GM23248 (cell line): ENCODE results near the gene SLC43A2. TPM values are rescaled to one million over a fixed set of nuclear protein-coding genes. Genes with fewer than 3 reads are reported as not detected.

Source experiments
- DNase-seq: peaks from one replicate; pipeline ENCODE4 v3.0.0-alpha.2; 2015
- H2AFZ ChIP-seq: fragments of 200-600 bp; sonication (generic); 2 replicates; pipeline ENCODE4 v1.6.1; 2016; ENCODE audit warnings: antibody characterized with exemption
- H3F3A ChIP-seq: fragments of 200-600 bp; sonication (generic); 2 replicates; pipeline ENCODE4 v1.6.1; 2016; ENCODE audit warnings: mild to moderate bottlenecking, antibody characterized with exemption, mixed run types; ENCODE audit not compliant: insufficient read depth
- H3K27ac ChIP-seq: fragments of 200-600 bp; sonication (generic); 2 replicates; pipeline ENCODE4 v1.5.1; 2016; ENCODE audit warnings: mild to moderate bottlenecking
- H3K27me3 ChIP-seq: fragments of 200-600 bp; sonication (generic); replicated peaks from 2 replicates; pipeline ENCODE4 v1.6.1; 2016; ENCODE audit warnings: mild to moderate bottlenecking; ENCODE audit not compliant: insufficient read depth
- H3K36me3 ChIP-seq: fragments of 200-600 bp; sonication (generic); 2 replicates; pipeline ENCODE4 v1.6.1; 2016; ENCODE audit warnings: low read depth, mild to moderate bottlenecking
- H3K4me1 ChIP-seq: fragments of 200-600 bp; sonication (generic); 2 replicates; pipeline ENCODE4 v1.6.1; 2016; ENCODE audit warnings: mild to moderate bottlenecking; ENCODE audit not compliant: insufficient read depth
- H3K4me2 ChIP-seq: fragments of 200-600 bp; sonication (generic); one replicate; pipeline ENCODE4 v1.6.1; 2016; ENCODE audit warnings: mild to moderate bottlenecking; ENCODE audit not compliant: unreplicated experiment
- H3K4me3 ChIP-seq: fragments of 200-600 bp; sonication (generic); 2 replicates; pipeline ENCODE4 v1.5.1; 2016; ENCODE audit warnings: mild to moderate bottlenecking
- H3K79me2 ChIP-seq: fragments of 200-600 bp; sonication (generic); 2 replicates; pipeline ENCODE4 v1.6.1; 2016; ENCODE audit warnings: mild to moderate bottlenecking; ENCODE audit not compliant: insufficient read depth
- H3K9ac ChIP-seq: fragments of 200-600 bp; sonication (generic); 2 replicates; pipeline ENCODE4 v1.6.1; 2016; ENCODE audit warnings: mild to moderate bottlenecking
- H3K9me2 ChIP-seq: fragments of 200-600 bp; sonication (generic); 2 replicates; pipeline ENCODE4 v1.6.1; 2016; ENCODE audit warnings: mixed run types, mild to moderate bottlenecking, moderate library complexity; ENCODE audit not compliant: insufficient read depth
- H3K9me3 ChIP-seq: fragments of 200-600 bp; sonication (generic); one replicate; pipeline ENCODE4 v1.6.1; 2017; ENCODE audit warnings: low read depth
- H4K20me1 ChIP-seq: fragments of 200-600 bp; sonication (generic); 2 replicates; pipeline ENCODE4 v1.6.0; 2016; ENCODE audit not compliant: insufficient read depth
- EZH2 ChIP-seq: fragments of 200-600 bp; sonication (generic); IDR thresholded peaks from 2 replicates; pipeline ENCODE4 v1.6.1; 2018; ENCODE audit warnings: antibody characterized with exemption, mild to moderate bottlenecking; ENCODE audit not compliant: insufficient read depth, poor library complexity, severe bottlenecking
- EZH2phosphoT487 ChIP-seq: fragments of 200-600 bp; sonication (generic); IDR thresholded peaks from 2 replicates; pipeline ENCODE4 v1.6.1; 2018; ENCODE audit warnings: antibody characterized with exemption, moderate library complexity, mild to moderate bottlenecking, low read depth; ENCODE audit not compliant: insufficient read depth
- WGBS, 2 experiments: methylation state at CpG; one replicate each; pipeline ENCODE4 v1.1.6; 2015 to 2017; ENCODE audit warnings: low lambda C conversion rate in 2 of 2, low coverage in 1 of 2; ENCODE audit errors: missing lambda C conversion rate in 2 of 2; 5-methylcytosine and 5-hydroxymethylcytosine counted together
- in situ Hi-C: fragments of 300-500 bp; cut with MboI; formaldehyde crosslinking; loops from 2 replicates; pipeline ENCODE4 v1.15.0; 2020
- polyA plus RNA-seq: library from polyadenylated mRNA; unstranded; fragments of >200 nt; fragmentation: Nextera tagmentation; extraction: Ambion mirVana; gene quantifications from 2 replicates; pipeline ENCODE4 v1.2.1, GENCODE V29; 2016
- total RNA-seq: library from RNA; depleted of rRNA; stranded (reverse); fragments of >200 nt; shearing (Covaris generic); gene quantifications from 2 replicates; pipeline ENCODE4 v1.2.3, GENCODE V29; 2014

SLC43A2 gene
- total and polyA plus RNA-seq, 2 experiments from 2014 or later, result 6.0 to 8.6 TPM

DNA sequence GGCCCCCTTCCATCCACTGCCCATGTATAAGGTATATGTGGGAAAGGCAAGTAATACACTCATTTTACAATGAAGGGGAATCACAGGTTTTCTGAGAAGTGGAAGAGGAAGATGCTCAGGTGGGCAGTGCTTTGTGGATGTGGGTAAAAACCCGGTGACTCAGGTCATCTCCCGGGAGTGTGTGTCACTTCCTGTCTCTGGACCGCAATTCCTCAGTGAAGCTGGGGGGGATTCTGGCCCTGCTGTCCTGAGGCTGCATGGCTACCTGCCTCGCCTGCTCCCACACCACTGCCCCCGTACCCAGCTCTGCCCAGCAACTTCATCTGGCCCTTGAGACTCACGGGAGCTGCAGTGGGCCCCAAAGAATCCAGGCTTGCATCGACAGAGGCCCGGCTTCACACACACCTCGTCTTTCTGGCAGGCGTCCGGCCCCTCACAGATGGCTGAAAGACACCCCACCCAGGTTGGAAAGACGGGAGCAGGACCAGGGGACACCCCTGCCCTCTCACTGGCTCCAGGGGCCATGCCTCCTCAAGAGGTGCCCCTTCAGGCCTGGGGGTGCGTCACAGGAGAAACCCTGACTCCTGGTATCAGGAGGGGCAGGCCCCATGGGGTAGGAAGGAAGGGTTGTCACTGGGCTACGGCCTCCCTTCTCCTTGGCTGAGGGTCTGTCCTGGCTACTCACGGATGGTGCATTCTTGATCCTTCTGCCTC is 16.0 kb upstream of the SLC43A2 start:
- Histone ChIP-seq H3F3A (no peaks in the 10 kb centered on the region), H3K9me2 (no peaks in the 10 kb centered on the region), H3K4me3 (no peak overlapping the region), H3K9ac (no peak overlapping the region), H3K79me2 (no peaks in the 10 kb centered on the region), H3K9me3 (no peaks in the 10 kb centered on the region), H3K27ac (no peak overlapping the region), H3K36me3 (no peaks in the 10 kb centered on the region), H3K4me2 (no peak overlapping the region), H3K27me3 (no peaks in the 10 kb centered on the region), H3K4me1 (peaks cover 8% of the 10 kb centered on the region; the same call in 1 of the 2 replicates), H4K20me1 (no peaks in the 10 kb centered on the region), H2AFZ (no peak overlapping the region)
- TF ChIP-seq EZH2 (no peak), EZH2phosphoT487 (no peak)
- 78 to 82% methylated on average over 14 to 15 of the region's 15 CpGs for WGBS, 2 experiments
- DNase-seq, result peak; percentile 66
- in situ Hi-C loops, result no loop called here

DNA sequence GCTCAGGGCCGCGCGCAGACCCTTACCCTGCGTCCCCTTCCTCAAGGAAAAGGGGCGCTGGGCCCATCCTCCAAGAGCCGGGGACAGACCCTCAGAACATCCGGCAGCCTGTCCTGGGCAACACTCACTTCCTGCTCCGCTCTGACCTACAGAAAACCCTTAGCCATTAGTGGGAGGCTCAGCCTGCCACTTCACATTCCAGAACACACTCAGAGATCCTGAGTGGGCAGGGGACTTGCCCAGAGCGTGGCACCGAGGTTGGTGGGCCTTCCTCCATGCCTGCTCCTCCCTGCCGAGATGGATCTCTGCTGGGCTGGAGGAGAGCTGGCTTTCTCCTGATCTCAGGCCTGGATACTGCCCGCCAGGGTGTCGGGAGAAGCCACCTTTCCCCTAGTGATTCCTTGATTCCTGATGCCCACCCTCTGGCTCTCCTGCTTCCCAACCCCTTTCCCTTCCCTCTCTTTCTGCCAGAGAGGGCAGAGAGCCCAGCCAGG is 15.4 kb upstream of the SLC43A2 start:
- no peak overlapping the region for H3K9ac ChIP-seq
- H3K4me1 ChIP-seq, result peaks cover 8% of the 10 kb centered on the region; the same call in 1 of the 2 replicates
- no peaks in the 10 kb centered on the region for H3K36me3 ChIP-seq
- H3K9me2 ChIP-seq, result no peaks in the 10 kb centered on the region
- DNase-seq, result no peak
- in situ Hi-C loops, result no loop called here
- no peaks in the 10 kb centered on the region for H3K79me2 ChIP-seq
- H3K9me3 ChIP-seq, result no peaks in the 10 kb centered on the region
- H3K27ac ChIP-seq, result no peak overlapping the region
- no peaks in the 10 kb centered on the region for H3K27me3 ChIP-seq
- peak overlapping the region; percentile 59; the same call in 1 of the 2 replicates for H3K4me3 ChIP-seq
- H3K4me2 ChIP-seq, result peak overlapping the region; percentile 88
- H4K20me1 ChIP-seq, result no peaks in the 10 kb centered on the region
- WGBS, 2 experiments, result 63 to 70% methylated on average over 5 to 13 of the region's 13 CpGs
- no peaks in the 10 kb centered on the region for H3F3A ChIP-seq
- H2AFZ ChIP-seq, result peak overlapping the region; percentile 66
- TF ChIP-seq EZH2phosphoT487, result no peak
- TF ChIP-seq EZH2, result no peak

DNA sequence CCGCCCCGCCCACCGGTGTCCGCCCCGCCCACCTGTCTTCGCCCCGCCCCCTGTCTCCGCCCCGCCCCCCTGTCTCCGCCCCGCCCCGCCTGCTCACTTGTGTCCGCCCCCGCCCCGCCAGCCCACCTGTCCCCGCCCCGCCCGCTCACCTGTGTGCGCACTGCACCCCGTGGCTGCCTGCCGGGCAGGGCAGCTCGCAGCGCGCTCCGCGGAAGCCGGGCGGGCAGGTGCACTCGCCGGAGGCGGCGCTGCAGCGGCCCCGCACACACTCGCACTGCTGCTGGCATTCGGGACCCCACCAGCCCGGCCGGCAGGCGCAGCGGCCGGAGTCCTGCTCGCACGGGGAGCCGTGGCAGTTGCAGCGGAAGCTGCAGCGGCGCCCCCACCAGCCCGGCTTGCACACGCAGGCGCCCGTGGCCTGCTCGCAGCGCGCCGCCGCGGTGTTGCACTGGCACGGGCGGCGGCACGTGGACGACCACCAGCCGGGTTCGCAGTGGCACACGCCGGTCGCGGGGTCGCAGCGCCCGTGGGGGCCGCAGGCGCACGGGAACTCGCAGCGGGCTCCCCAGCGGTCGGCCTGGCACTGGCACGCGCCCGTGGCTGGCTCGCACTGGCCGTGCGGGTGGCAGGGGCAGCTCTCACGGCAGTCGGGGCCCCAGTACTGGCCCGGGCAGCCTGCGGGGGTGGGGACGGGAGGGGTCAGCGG is 14.8 kb upstream of the SLC43A2 start:
- Histone ChIP-seq H3K4me2 (peak overlapping the region; percentile 88), H3K4me1 (peaks cover 8% of the 10 kb centered on the region; the same call in 1 of the 2 replicates), H3K4me3 (peak overlapping the region; percentile 59), H3K36me3 (no peaks in the 10 kb centered on the region), H3K9ac (peak overlapping the region; percentile 1; the same call in 1 of the 2 replicates), H3K27ac (no peak overlapping the region), H2AFZ (peak overlapping the region; percentile 66), H3K9me2 (no peaks in the 10 kb centered on the region), H4K20me1 (no peaks in the 10 kb centered on the region), H3F3A (no peaks in the 10 kb centered on the region), H3K9me3 (no peaks in the 10 kb centered on the region), H3K27me3 (no peaks in the 10 kb centered on the region), H3K79me2 (no peaks in the 10 kb centered on the region)
- peak; percentile 59 for DNase-seq
- TF ChIP-seq EZH2phosphoT487, result no peak
- TF ChIP-seq EZH2, result no peak
- WGBS, 2 experiments, result 2 to 4% methylated on average over 46 to 73 of the region's 90 CpGs
- in situ Hi-C loops, result no loop called here

DNA sequence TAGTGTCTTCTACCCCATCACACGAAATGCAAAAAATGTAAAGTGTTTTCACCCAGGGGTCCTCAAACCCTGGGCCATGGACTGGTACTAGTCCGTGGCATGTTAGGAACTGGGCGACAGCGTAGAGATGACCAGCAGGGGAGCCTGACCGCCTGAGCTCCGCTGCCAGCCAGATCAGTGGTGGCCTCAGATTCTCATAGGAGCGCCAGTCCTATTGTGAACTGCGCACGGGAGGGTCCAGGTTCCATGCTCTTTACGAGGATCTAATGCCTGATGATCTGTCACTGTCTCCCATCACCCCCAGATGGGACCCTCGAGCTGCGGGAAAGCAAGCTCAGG is 12.4 kb upstream of the SLC43A2 start:
- Histone ChIP-seq H3K9ac (no peak overlapping the region), H2AFZ (no peak overlapping the region), H3K9me3 (no peaks in the 10 kb centered on the region), H3K4me3 (no peak overlapping the region), H3K9me2 (no peaks in the 10 kb centered on the region), H3F3A (no peaks in the 10 kb centered on the region), H3K4me1 (peaks cover 8% of the 10 kb centered on the region; the same call in 1 of the 2 replicates), H4K20me1 (no peaks in the 10 kb centered on the region), H3K79me2 (no peaks in the 10 kb centered on the region), H3K4me2 (no peak overlapping the region), H3K36me3 (no peaks in the 10 kb centered on the region), H3K27me3 (no peaks in the 10 kb centered on the region), H3K27ac (no peak overlapping the region)
- WGBS, 2 experiments, result 63 to 66% methylated on average over 12 of the region's 12 CpGs
- in situ Hi-C loops, result no loop called here
- no peak for TF ChIP-seq EZH2phosphoT487
- no peak for TF ChIP-seq EZH2
- DNase-seq, result no peak
